ENCODE results near the gene ATXN1.
A peak's percentile ranks its signal among the peaks of the same experiment; 100 is the strongest.

Gene ATXN1

DNA sequence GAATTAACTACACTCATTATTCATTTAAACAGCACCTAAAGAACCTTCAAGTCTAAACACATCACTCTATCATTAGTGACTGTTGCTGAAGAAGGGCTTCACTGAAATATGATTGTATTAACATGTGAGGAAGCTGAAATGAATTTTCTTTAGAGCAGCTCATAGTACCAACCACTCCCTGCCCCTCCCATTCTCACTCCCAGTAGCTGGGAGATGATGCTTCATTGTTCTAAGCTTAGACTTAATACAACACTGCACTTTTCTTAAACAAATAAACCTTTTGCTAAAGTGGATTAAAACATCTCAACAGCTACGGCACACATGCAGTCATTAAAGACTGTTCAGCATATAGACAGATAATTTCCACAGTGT is 63.1 kb downstream of the ATXN1 start:
- Histone ChIP-seq H3K27me3 (replicated peaks; ENCODE audit: control insufficient read depth, insufficient read depth, low read length) (no peaks in the 10 kb centered on the region), H3K4me3 (replicated peaks; ENCODE audit: low read depth, low read length) (no peak overlapping the region), H3K36me3 (ENCODE audit: control insufficient read depth, insufficient read depth, low read length) (no peaks in the 10 kb centered on the region)
- no peak for DNase-seq (ENCODE audit: extremely low read depth, insufficient read length)
- TF ChIP-seq, protein P1, sequence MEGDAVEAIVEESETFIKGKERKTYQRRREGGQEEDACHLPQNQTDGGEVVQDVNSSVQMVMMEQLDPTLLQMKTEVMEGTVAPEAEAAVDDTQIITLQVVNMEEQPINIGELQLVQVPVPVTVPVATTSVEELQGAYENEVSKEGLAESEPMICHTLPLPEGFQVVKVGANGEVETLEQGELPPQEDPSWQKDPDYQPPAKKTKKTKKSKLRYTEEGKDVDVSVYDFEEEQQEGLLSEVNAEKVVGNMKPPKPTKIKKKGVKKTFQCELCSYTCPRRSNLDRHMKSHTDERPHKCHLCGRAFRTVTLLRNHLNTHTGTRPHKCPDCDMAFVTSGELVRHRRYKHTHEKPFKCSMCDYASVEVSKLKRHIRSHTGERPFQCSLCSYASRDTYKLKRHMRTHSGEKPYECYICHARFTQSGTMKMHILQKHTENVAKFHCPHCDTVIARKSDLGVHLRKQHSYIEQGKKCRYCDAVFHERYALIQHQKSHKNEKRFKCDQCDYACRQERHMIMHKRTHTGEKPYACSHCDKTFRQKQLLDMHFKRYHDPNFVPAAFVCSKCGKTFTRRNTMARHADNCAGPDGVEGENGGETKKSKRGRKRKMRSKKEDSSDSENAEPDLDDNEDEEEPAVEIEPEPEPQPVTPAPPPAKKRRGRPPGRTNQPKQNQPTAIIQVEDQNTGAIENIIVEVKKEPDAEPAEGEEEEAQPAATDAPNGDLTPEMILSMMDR (IDR thresholded peaks at IDR 0.05; ENCODE audit: insufficient read depth, low read length, poor library complexity, severe bottlenecking): no peak

DNA sequence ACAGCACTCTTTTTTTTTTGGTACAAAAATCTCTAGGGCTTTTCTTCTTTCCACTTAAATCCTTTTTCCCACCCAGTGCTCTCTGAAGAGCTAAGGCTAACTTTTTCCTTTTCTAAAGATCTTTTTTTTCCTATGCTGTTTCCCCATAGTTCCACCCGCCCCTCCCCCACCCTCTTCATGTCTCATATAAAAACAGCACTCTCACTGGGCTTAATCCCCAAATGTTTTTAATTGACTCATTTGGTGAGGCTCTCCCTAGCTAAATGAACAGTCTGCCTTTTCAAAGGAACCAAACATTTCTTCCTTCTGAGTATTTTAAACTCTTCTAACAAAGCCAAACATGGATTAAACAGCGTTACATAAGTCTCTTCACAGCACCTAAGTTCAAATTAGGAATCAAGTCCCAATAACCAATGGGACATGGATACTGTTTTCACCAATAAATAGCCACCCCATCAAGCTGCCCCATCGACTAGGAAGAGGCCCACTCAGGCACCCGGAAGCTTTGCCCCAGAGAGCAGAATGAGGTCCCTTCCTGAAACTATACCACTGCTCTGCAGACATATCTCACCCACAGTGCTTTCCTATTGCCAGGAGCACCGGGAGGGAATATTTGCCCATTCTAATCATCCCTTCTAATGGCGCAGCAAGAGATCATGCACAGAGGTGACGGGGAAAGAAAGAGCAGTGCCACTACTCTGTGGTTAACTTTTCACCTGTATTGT is 63.7 kb downstream of the ATXN1 start:
- no peak overlapping the region for H3K4me3 ChIP-seq (replicated peaks; ENCODE audit: low read depth, low read length)
- TF ChIP-seq, protein P1 (IDR thresholded peaks at IDR 0.05; ENCODE audit: insufficient read depth, low read length, poor library complexity, severe bottlenecking): no peak
- no peak for DNase-seq (ENCODE audit: extremely low read depth, insufficient read length)
- H3K36me3 ChIP-seq (ENCODE audit: control insufficient read depth, insufficient read depth, low read length): no peaks in the 10 kb centered on the region
- no peaks in the 10 kb centered on the region for H3K27me3 ChIP-seq (replicated peaks; ENCODE audit: control insufficient read depth, insufficient read depth, low read length)

DNA sequence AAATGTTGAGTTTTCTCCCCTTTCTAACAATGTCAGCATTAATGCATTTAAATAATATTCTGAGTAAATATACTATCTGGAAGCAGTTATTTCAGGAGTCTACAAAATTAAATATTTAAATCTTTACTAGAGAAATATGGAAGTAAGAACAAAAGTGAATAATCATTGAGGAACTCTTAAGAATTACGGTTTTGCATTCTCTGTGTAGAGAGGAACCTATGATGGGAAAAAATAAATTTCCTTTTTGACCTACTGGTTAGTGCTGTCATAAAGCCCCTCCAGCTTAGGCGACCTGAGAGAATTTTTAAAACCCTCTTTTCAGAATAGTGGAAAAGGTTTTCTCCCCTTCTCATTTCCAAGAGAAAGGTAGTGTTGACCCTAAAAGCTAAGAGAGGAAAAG is 64.8 kb downstream of the ATXN1 start:
- Histone ChIP-seq H3K36me3 (ENCODE audit: control insufficient read depth, insufficient read depth, low read length) (no peaks in the 10 kb centered on the region), H3K27me3 (replicated peaks; ENCODE audit: control insufficient read depth, insufficient read depth, low read length) (no peaks in the 10 kb centered on the region), H3K4me3 (replicated peaks; ENCODE audit: low read depth, low read length) (no peak overlapping the region)
- DNase-seq (ENCODE audit: extremely low read depth, insufficient read length): no peak
- TF ChIP-seq, protein P1 (IDR thresholded peaks at IDR 0.05; ENCODE audit: insufficient read depth, low read length, poor library complexity, severe bottlenecking): no peak

DNA sequence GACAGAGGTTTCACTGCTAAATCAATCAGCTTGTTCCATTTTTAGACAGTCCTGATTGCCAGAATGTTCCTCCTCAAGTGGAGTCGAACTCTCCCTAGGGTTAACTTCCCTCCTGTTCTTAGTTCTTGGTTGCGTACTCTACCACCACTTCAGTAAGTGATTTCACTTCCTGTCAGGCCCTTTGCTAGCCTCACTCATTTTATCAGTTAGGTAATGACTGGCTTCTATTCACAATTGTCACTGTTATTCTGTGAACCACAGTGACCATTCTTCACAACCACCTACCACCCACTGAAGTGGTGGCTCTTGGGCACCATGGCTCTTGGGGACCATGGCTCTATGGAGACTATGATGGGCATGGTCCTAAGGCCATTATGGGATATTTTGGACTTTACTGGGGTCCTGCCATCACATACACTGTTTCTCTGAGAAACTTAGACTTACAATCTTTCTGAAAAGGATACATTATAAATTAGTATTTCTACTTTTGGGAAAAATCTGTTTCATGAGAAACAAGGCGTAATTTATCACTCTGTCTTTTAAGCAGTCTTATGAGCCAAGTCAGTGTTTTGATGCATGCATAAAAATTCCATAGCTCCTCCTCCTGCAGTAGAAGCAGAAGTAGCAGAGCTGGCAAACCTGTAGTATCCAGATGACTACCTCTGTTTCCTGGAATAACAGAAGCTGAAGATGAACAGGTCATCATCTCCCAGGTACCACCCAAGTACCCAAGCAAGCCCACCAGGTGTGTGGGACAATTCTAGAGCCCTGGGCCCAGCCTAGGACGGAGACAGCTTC is 66.3 kb downstream of the ATXN1 start:
- DNase-seq (ENCODE audit: extremely low read depth, insufficient read length): peak; percentile 77
- TF ChIP-seq, protein P1 (IDR thresholded peaks at IDR 0.05; ENCODE audit: insufficient read depth, low read length, poor library complexity, severe bottlenecking): no peak
- no peak overlapping the region for H3K4me3 ChIP-seq (replicated peaks; ENCODE audit: low read depth, low read length)
- H3K27me3 ChIP-seq (replicated peaks; ENCODE audit: control insufficient read depth, insufficient read depth, low read length): no peaks in the 10 kb centered on the region
- no peaks in the 10 kb centered on the region for H3K36me3 ChIP-seq (ENCODE audit: control insufficient read depth, insufficient read depth, low read length)

DNA sequence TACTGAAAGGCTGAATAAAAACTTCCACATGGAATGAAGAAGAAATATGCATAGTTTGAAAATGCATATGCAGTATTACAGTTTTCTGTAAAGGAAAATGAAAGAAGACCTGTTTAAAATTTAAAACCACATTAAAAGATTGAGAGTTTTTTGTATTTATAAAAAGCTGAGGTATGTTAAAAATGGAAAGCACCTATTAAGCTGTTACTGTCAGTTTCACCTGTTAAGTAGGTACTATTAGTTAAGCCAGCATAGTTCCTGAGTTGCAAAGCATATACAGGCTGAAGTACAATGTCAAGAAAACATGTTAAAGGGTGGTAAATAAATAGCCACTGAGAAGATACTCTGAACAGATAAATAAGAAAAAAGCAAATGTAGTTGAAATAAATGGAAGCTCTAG is 69.9 kb downstream of the ATXN1 start:
- Histone ChIP-seq H3K27me3 (replicated peaks; ENCODE audit: control insufficient read depth, insufficient read depth, low read length) (no peaks in the 10 kb centered on the region), H3K36me3 (ENCODE audit: control insufficient read depth, insufficient read depth, low read length) (no peaks in the 10 kb centered on the region), H3K4me3 (replicated peaks; ENCODE audit: low read depth, low read length) (no peak overlapping the region; the same call in 1 of the 2 replicates)
- DNase-seq (ENCODE audit: extremely low read depth, insufficient read length): no peak
- TF ChIP-seq, protein P1 (IDR thresholded peaks at IDR 0.05; ENCODE audit: insufficient read depth, low read length, poor library complexity, severe bottlenecking): no peak
